Hepatocyte (in vitro differentiated cells): Measurements from ENCODE around the gene CXCR2.

ENCODE experiments used
- EZH2 ChIP-seq: fragments of 200-600 bp; sonication (generic); IDR thresholded peaks from 2 replicates; pipeline ENCODE4 v1.6.1; 2016; ENCODE audit warnings: antibody characterized with exemption, mild to moderate bottlenecking, borderline replicate concordance
- TF ChIP-seq, protein P1 (sequence below): fragments of 200-600 bp; sonication (generic); IDR thresholded peaks from 2 replicates; pipeline ENCODE4 v1.5.1; 2016; ENCODE audit warnings: antibody characterized with exemption, mild to moderate bottlenecking; ENCODE audit not compliant: poor library complexity

- TF ChIP-seq, protein P1, sequence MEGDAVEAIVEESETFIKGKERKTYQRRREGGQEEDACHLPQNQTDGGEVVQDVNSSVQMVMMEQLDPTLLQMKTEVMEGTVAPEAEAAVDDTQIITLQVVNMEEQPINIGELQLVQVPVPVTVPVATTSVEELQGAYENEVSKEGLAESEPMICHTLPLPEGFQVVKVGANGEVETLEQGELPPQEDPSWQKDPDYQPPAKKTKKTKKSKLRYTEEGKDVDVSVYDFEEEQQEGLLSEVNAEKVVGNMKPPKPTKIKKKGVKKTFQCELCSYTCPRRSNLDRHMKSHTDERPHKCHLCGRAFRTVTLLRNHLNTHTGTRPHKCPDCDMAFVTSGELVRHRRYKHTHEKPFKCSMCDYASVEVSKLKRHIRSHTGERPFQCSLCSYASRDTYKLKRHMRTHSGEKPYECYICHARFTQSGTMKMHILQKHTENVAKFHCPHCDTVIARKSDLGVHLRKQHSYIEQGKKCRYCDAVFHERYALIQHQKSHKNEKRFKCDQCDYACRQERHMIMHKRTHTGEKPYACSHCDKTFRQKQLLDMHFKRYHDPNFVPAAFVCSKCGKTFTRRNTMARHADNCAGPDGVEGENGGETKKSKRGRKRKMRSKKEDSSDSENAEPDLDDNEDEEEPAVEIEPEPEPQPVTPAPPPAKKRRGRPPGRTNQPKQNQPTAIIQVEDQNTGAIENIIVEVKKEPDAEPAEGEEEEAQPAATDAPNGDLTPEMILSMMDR, result no peak
- TF ChIP-seq EZH2, result no peak
Measured at GRCh38 chr2:218095853-218096252, 30.0 kb upstream of the CXCR2 start.
